Common myeloid progenitor, CD34-positive (primary cell): ENCODE results near the gene ARPC1A.

Experiments
- CTCF ChIA-PET: fragments of 350-600 bp; sonication (Branson Sonifier 250); formaldehyde crosslinking; loops from one replicate; lab custom pipeline; 2021; ENCODE audit warnings: antibody characterized with exemption; lab: Charles Lee
- POLR2A ChIA-PET: fragments of 350-600 bp; sonication (Branson Sonifier 250); formaldehyde crosslinking; loops from one replicate; lab custom pipeline; 2021; ENCODE audit warnings: antibody characterized with exemption; lab: Charles Lee
- DNase-seq, 3 donors: peaks; one replicate each; pipeline versions ENCODE4 v3.0.0 to v3.0.0-alpha.2; 2013
- H3K27ac ChIP-seq, 2 experiments: 1 replicate in 1 of 2; 2 replicates in 1 of 2; pipeline ENCODE4 v1.7.0; 2013; ENCODE audit warnings: inconsistent platforms in 2 of 2, low read length in 2 of 2, mild to moderate bottlenecking in 2 of 2, low read depth in 1 of 2, moderate library complexity in 1 of 2; ENCODE audit not compliant: severe bottlenecking in 2 of 2, insufficient read depth in 1 of 2, poor library complexity in 1 of 2
- H3K27me3 ChIP-seq, 5 experiments: replicated peaks in 2 of 5; 1 replicate in 3 of 5; 2 replicates in 2 of 5; pipeline versions ENCODE4 v1.6.1 to v1.7.0; 2013; ENCODE audit warnings: low read length in 4 of 5, mild to moderate bottlenecking in 2 of 5, moderate library complexity in 2 of 5, inconsistent platforms in 1 of 5; ENCODE audit not compliant: insufficient read depth in 5 of 5, control insufficient read depth in 4 of 5
- H3K36me3 ChIP-seq, 4 experiments: 1 replicate in 2 of 4; 2 replicates in 2 of 4; pipeline versions ENCODE4 v1.6.1 to v1.7.0; 2013; ENCODE audit warnings: low read length in 3 of 4, control low read depth in 1 of 4, mild to moderate bottlenecking in 1 of 4; ENCODE audit not compliant: control insufficient read depth in 4 of 4, insufficient read depth in 4 of 4
- H3K4me1 ChIP-seq, 4 experiments: 1 replicate in 3 of 4; 2 replicates in 1 of 4; pipeline versions ENCODE4 v1.6.1 to v1.7.1; 2013; ENCODE audit warnings: low read length in 3 of 4, mild to moderate bottlenecking in 3 of 4, control low read depth in 1 of 4, inconsistent platforms in 1 of 4, moderate library complexity in 1 of 4; ENCODE audit not compliant: control insufficient read depth in 4 of 4, insufficient read depth in 4 of 4; ENCODE audit errors: control extremely low read depth in 1 of 4
- H3K4me3 ChIP-seq, 7 experiments: 1 replicate in 4 of 7; 2 replicates in 3 of 7; pipeline versions ENCODE4 v1.5.1 to v1.7.0; 2013; ENCODE audit warnings: mild to moderate bottlenecking in 7 of 7, low read length in 6 of 7, moderate library complexity in 6 of 7, inconsistent platforms in 2 of 7, low read depth in 2 of 7, control low read depth in 1 of 7; ENCODE audit not compliant: insufficient read depth in 4 of 7, control insufficient read depth in 1 of 7; ENCODE audit errors: extremely low read depth in 1 of 7
- H3K9me3 ChIP-seq, 5 experiments: 1 replicate in 4 of 5; 2 replicates in 1 of 5; pipeline versions ENCODE4 v1.6.1 to v1.7.1; 2013; ENCODE audit warnings: low read length in 4 of 5, mild to moderate bottlenecking in 2 of 5, inconsistent platforms in 1 of 5, low read depth in 1 of 5, moderate library complexity in 1 of 5; ENCODE audit not compliant: control insufficient read depth in 4 of 5, insufficient read depth in 2 of 5; ENCODE audit errors: control extremely low read depth in 1 of 5
- WGBS: methylation state at CpG from one replicate; pipeline ENCODE4 v1.1.5; 2013; ENCODE audit not compliant: insufficient coverage; 5-methylcytosine and 5-hydroxymethylcytosine counted together

The ARPC1A gene

DNA sequence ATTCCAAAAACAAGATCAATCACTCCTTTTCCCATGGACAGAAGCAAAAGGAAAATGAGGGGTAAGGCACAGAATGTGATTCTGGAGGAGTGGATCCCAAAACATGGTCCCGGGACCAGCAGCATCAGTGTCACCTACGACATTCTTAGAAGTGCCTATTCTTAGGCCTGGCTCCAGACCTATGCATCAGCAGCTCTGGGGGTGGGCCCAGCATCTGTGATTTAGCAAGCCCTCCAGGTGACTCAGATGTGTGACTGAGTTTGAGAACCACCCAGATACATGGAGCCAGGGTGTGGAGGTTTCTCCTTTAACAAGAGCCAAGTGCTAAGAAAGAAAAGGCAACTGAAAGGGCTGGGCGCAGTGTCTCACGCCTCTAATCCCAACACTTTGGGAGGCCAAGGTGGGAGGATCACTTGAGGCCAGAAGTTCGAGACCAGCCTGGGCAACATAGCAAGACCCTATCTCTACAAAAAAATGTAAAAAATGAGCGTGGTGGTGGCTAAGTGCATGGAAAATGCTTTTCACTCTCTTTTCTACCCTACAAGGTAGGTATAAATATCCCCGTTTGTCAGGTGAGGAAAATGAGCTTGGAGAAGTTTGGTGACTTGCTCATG is 17.1 kb upstream of the ARPC1A start:
- Histone ChIP-seq H3K4me3 (no peak overlapping the region), H3K27ac (no peak overlapping the region), H3K4me1 (no peaks in the 10 kb centered on the region), H3K9me3 (peaks cover 0 to 9% (median 0%) of the 10 kb centered on the region in 5 experiments), H3K27me3 (no peaks in the 10 kb centered on the region), H3K36me3 (no peaks in the 10 kb centered on the region)
- ChIA-PET CTCF (interaction anchor here (1.0 to 8.6 kb wide), 3 partner anchors 16 to 270 kb away, joined by 3 to 98 read pairs (median 4); no protein-coding TSS in a partner anchor), POLR2A (no interaction called here)
- WGBS = 100% methylated on average over 3 of the region's 7 CpGs
- no peak for DNase-seq

DNA sequence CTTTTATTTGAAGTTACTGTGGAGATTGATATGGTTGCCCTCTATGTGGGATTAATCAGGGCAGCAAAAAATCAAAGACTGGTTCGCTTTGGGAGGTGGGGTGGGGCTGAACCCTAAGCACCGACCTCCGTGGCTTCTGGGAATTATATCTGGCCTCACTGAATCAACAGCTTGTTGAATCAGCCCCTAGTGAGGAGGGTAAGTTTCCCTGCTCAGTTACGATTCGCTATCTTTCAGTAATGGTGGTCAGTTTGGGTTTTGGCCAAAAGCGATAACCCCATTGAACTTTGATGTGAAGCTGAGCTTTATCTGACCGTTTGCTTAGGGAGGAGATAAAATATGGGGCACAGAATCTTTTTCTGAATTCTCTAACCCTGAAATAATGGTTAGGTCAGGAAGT is 16.6 kb upstream of the ARPC1A start:
- WGBS = 87% methylated on average over 4 of the region's 7 CpGs
- ChIA-PET CTCF (interaction anchor here (1.0 to 8.6 kb wide), 5 partner anchors 12 to 271 kb away, joined by 3 to 98 read pairs (median 5); no protein-coding TSS in a partner anchor), POLR2A (no interaction called here)
- Histone ChIP-seq H3K36me3 (no peaks in the 10 kb centered on the region), H3K9me3 (peaks cover 0 to 9% (median 0%) of the 10 kb centered on the region in 5 experiments), H3K27ac (no peak overlapping the region), H3K4me1 (no peaks in the 10 kb centered on the region), H3K4me3 (no peak overlapping the region), H3K27me3 (no peaks in the 10 kb centered on the region)
- DNase-seq = no peak

DNA sequence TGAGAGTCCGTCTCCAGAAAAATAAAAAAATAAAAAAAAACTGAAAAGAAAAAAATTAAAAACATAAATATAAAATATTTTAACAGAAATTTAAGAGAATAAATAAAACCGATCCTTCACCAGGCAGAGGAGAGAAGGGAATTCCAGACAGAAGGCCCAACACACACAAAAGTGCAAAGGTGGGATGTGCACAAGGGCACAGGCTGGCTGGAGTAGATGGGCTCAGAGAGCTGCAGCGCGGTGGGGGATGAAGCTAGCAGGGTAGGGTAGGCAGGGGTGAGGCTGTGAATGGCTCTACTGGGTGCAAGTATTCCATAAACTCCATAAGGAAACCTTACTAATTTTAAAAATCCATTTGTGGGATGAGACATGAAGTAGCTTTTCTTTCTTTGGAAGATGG is 15.7 kb upstream of the ARPC1A start:
- CTCF ChIA-PET = interaction anchor here (1.0 to 8.6 kb wide), 6 partner anchors 11 to 280 kb away, joined by 3 to 98 read pairs (median 4); no protein-coding TSS in a partner anchor
- H3K4me1 ChIP-seq = no peaks in the 10 kb centered on the region
- no peak overlapping the region for H3K4me3 ChIP-seq
- H3K27me3 ChIP-seq = no peaks in the 10 kb centered on the region
- H3K36me3 ChIP-seq = no peaks in the 10 kb centered on the region
- WGBS = no CpG with 5 or more reads among the region's 4 CpGs
- DNase-seq = no peak
- POLR2A ChIA-PET = no interaction called here
- H3K27ac ChIP-seq = no peak overlapping the region
- peaks cover 0 to 9% (median 0%) of the 10 kb centered on the region in 5 experiments for H3K9me3 ChIP-seq

DNA sequence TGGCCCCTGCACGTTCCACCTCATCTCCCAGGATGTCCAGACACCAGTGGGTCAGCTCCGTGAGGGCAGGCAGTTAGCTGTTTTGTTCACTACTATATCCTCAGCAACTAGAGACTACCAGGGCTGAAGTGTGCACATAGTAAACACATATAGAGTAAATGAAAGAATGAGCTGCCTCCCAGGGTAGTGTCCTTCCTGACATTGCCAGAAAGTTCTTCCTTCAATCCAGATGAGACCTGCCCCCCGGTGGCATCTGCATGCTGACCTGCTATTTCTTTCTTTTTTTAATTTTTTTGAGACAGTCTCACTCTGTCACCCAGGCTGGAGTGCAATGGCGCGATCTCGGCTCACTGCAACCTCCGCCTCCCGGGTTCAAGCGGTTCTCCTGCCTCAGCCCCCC is 14.0 kb upstream of the ARPC1A start:
- WGBS = 100% methylated on average over 1 of the region's 9 CpGs
- H3K27ac ChIP-seq = no peak overlapping the region

DNA sequence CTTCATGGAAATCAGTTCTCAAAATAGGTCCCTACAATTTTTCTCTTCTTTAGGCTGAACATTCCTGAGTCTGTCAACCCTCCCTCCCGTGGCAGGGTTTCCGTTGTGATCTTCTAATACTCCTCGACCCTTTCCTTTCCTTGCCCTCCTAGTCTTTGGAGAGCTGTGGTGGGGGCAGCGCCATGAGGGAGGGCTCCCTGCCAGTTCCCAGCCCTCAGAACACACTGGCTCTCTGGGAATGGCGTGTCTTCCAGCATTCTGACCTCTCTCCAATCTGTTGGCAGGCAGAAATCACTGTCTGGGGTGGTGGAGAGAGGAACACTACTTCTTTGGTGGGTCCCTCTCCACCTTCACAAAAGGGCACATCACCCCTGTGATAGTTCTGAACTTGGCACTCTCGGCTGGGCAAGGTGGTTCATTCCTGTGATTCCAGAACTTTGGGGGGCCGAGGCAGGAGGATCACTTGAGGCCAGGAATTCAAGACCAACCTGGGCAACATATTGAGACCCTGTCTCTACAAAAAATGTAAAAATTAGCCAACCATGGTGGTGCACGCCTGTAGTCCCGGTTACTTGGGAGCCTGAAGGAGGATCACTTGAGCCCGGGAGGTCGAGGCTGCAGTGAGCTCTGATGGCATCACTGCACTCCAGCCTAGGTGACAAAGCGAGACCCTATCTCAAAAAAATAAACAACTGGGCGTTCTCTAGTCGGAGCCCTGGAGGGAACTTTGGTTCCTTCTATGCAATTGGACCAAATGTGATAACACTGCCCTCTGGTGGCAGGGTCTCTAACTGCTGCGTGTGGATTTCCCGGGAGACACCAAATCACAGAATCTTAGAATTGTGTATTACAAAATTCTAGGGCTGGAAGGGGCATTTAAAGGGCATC is 13.1 kb upstream of the ARPC1A start:
- H3K4me3 ChIP-seq = peak overlapping the region in 1 of 7 experiments; percentile 57
- no peak overlapping the region for H3K27ac ChIP-seq
- H3K4me1 ChIP-seq = no peaks in the 10 kb centered on the region
- DNase-seq = peak; percentile 55 to 79 (median 69)
- H3K9me3 ChIP-seq = peaks cover 0 to 9% (median 0%) of the 10 kb centered on the region in 5 experiments
- H3K27me3 ChIP-seq = no peaks in the 10 kb centered on the region
- H3K36me3 ChIP-seq = no peaks in the 10 kb centered on the region
- ChIA-PET CTCF (interaction anchor here (0.7 to 8.6 kb wide), 13 partner anchors 8 to 281 kb away, joined by 3 to 98 read pairs (median 4); no protein-coding TSS in a partner anchor), POLR2A (no interaction called here)
- 61% methylated on average over 13 of the region's 16 CpGs for WGBS

More for the DNA sequence above, 14.0 kb upstream of the ARPC1A start:
- Histone ChIP-seq H3K36me3 (no peaks in the 10 kb centered on the region), H3K4me3 (no peak overlapping the region), H3K4me1 (no peaks in the 10 kb centered on the region), H3K27me3 (no peaks in the 10 kb centered on the region), H3K9me3 (peaks cover 0 to 9% (median 0%) of the 10 kb centered on the region in 5 experiments)
- no peak for DNase-seq
- POLR2A ChIA-PET = no interaction called here
- CTCF ChIA-PET = interaction anchor here (1.2 to 8.6 kb wide), 7 partner anchors 9 to 273 kb away, joined by 3 to 98 read pairs (median 4); no protein-coding TSS in a partner anchor

DNA sequence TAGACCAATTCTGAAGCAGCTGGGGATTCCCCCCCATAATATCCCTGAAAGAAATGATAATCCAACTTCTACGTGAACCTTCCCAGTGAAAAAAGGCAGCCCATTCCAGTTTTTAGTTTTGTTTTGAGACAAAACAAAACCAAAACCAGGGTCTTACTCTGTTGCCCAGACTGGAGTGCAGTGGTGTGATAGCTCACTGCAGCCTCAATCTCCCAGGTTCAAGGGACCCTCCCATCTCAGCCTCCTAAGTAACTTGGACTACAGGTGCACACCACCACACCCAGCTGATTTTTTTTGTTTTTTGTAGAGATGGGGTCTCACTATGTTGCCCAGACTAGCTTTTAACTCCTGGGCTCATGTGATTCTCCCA is 12.5 kb upstream of the ARPC1A start:
- no peak overlapping the region for H3K27ac ChIP-seq
- H3K9me3 ChIP-seq = peaks cover 0 to 9% (median 0%) of the 10 kb centered on the region in 5 experiments
- H3K4me3 ChIP-seq = peak overlapping the region in 1 of 7 experiments; percentile 57
- DNase-seq = peak in 2 of 3 donors; percentile 22 to 34
- ChIA-PET CTCF (interaction anchor here (0.7 to 8.6 kb wide), 13 partner anchors 10 to 287 kb away, joined by 3 to 98 read pairs (median 4); no protein-coding TSS in a partner anchor), POLR2A (no interaction called here)
- no peaks in the 10 kb centered on the region for H3K27me3 ChIP-seq
- H3K36me3 ChIP-seq = no peaks in the 10 kb centered on the region
- 100% methylated on average over 1 of the region's 1 CpG for WGBS
- H3K4me1 ChIP-seq = no peaks in the 10 kb centered on the region
